ENCODE measurements around the gene GPR55. TPM values are rescaled to one million over a fixed set of nuclear protein-coding genes. Genes with fewer than 3 reads are reported as not detected.

The GPR55 gene
- total RNA-seq, 1 experiment from 2014 or later, result not detected

- Histone ChIP-seq H3K4me2 (ENCODE audit: low read length) (no peak overlapping the region), H3K36me3 (ENCODE audit: control insufficient read depth in 1 of 2, insufficient read depth in 2 of 2, low read length in 2 of 2) (no peaks in the 10 kb centered on the region), H3K9ac (ENCODE audit: low read length) (no peak overlapping the region), H3K4me3 (replicated peaks in 1 of 2; ENCODE audit: low read depth in 1 of 2, low read length in 2 of 2) (no peak overlapping the region), H3K79me2 (ENCODE audit: insufficient read depth, low read length) (no peaks in the 10 kb centered on the region), H3K9me2 (ENCODE audit: insufficient read depth) (no peaks in the 10 kb centered on the region), H4K20me1 (ENCODE audit: insufficient read depth) (no peaks in the 10 kb centered on the region), H3K4me1 (ENCODE audit: control insufficient read depth in 1 of 2, insufficient read depth in 2 of 2, low read length in 2 of 2) (peaks cover 21 to 32% of the 10 kb centered on the region in 2 experiments), H3K27me3 (ENCODE audit: insufficient read depth, low read length) (peaks cover 29% of the 10 kb centered on the region; the same call in 1 of the 2 replicates), H3K27ac (ENCODE audit: low read depth, low read length) (no peak overlapping the region), H2AFZ (ENCODE audit: low read depth, low read length, poor library complexity, severe bottlenecking) (no peak overlapping the region), H3K9me3 (ENCODE audit: control insufficient read depth in 1 of 2, insufficient read depth in 1 of 2, low read depth in 1 of 2, low read length in 2 of 2) (no peaks in the 10 kb centered on the region)
- ChIA-PET POLR2A (no interaction called here), CTCF (interaction anchor here (0.6 to 3.7 kb wide), 5 partner anchors 11 to 149 kb away, joined by 3 to 28 read pairs (median 4); no protein-coding TSS in a partner anchor), RAD21 (ENCODE audit: low non-redundant PET in 1 of 2, low total read pairs in 2 of 2, uncharacterized antibody in 2 of 2, unreplicated experiment in 2 of 2) (interaction anchor here in 1 of 2 experiments (1.0 kb wide), 1 partner anchor 84 kb away, joined by 3 read pairs; no protein-coding TSS in a partner anchor)
- ATAC-seq (no peak), DNase-seq (ENCODE audit: low read depth, low spot score) (no peak)
- intact Hi-C loops (cut with micrococcal nuclease), result loop anchor here (2.0 kb wide), 1 partner anchor 549 kb away; no protein-coding TSS in a partner anchor
- no TSS peak for BruUV-seq (replicated peaks)
- TF ChIP-seq EZH2 (IDR thresholded peaks at IDR 0.05), result no peak
- TF ChIP-seq RAD21 (IDR thresholded peaks at IDR 0.05; ENCODE audit: low read depth), result no peak
- no peak for TF ChIP-seq TCF7L2 (IDR thresholded peaks at IDR 0.05; ENCODE audit: borderline replicate concordance, extremely low read depth, insufficient read depth, insufficient read length)
- TF ChIP-seq MAX (IDR thresholded peaks at IDR 0.05), result no peak
- no peak for TF ChIP-seq POLR2A (IDR thresholded peaks at IDR 0.05; ENCODE audit: borderline replicate concordance, extremely low read depth, insufficient read depth, insufficient read length)
Observed at GRCh38 chr2:230903231-230904150, 21.6 kb downstream of the GPR55 start.

GRCh38 chr2:230902180-230902899 lies 22.7 kb downstream of the GPR55 start:
- CTCF ChIA-PET, result interaction anchor here (1.4 to 3.7 kb wide), 3 partner anchors 78 to 151 kb away, joined by 4 to 28 read pairs (median 13); no protein-coding TSS in a partner anchor
- no peak overlapping the region for H3K4me2 ChIP-seq (ENCODE audit: low read length)
- H3K9me3 ChIP-seq (ENCODE audit: control insufficient read depth in 1 of 2, insufficient read depth in 1 of 2, low read depth in 1 of 2, low read length in 2 of 2), result no peaks in the 10 kb centered on the region
- POLR2A ChIA-PET, result no interaction called here
- RAD21 ChIA-PET (ENCODE audit: low non-redundant PET in 1 of 2, low total read pairs in 2 of 2, uncharacterized antibody in 2 of 2, unreplicated experiment in 2 of 2), result interaction anchor here in 1 of 2 experiments (1.0 kb wide), 1 partner anchor 85 kb away, joined by 3 read pairs; no protein-coding TSS in a partner anchor
- H4K20me1 ChIP-seq (ENCODE audit: insufficient read depth), result no peaks in the 10 kb centered on the region
- H3K27ac ChIP-seq (ENCODE audit: low read depth, low read length), result no peak overlapping the region
- peaks cover 33% of the 10 kb centered on the region; the same call in 1 of the 2 replicates for H3K27me3 ChIP-seq (ENCODE audit: insufficient read depth, low read length)
- peak; percentile 73 for ATAC-seq
- intact Hi-C loops (cut with micrococcal nuclease), result loop anchor here (1.0 to 2.0 kb wide), 3 partner anchors 85 to 550 kb away; no protein-coding TSS in a partner anchor
- H3K9me2 ChIP-seq (ENCODE audit: insufficient read depth), result no peaks in the 10 kb centered on the region
- H2AFZ ChIP-seq (ENCODE audit: low read depth, low read length, poor library complexity, severe bottlenecking), result no peak overlapping the region
- no peak overlapping the region for H3K4me3 ChIP-seq (replicated peaks in 1 of 2; ENCODE audit: low read depth in 1 of 2, low read length in 2 of 2)
- no peaks in the 10 kb centered on the region for H3K79me2 ChIP-seq (ENCODE audit: insufficient read depth, low read length)
- no TSS peak for BruUV-seq (replicated peaks)
- H3K9ac ChIP-seq (ENCODE audit: low read length), result no peak overlapping the region
- H3K4me1 ChIP-seq (ENCODE audit: control insufficient read depth in 1 of 2, insufficient read depth in 2 of 2, low read length in 2 of 2), result peaks cover 15 to 22% of the 10 kb centered on the region in 2 experiments
- no peaks in the 10 kb centered on the region for H3K36me3 ChIP-seq (ENCODE audit: control insufficient read depth in 1 of 2, insufficient read depth in 2 of 2, low read length in 2 of 2)
- DNase-seq (ENCODE audit: low read depth, low spot score), result peak; percentile 54
- TF ChIP-seq POLR2AphosphoS5 (IDR thresholded peaks at IDR 0.05; ENCODE audit: low read depth, low read length), result no peak
- TF ChIP-seq ZFX (IDR thresholded peaks at IDR 0.05), result no peak
- TF ChIP-seq POLR2A (IDR thresholded peaks at IDR 0.05; ENCODE audit: borderline replicate concordance, extremely low read depth, insufficient read depth, insufficient read length), result no peak
- TF ChIP-seq YY1 (IDR thresholded peaks at IDR 0.05; ENCODE audit: extremely low read depth, insufficient replicate concordance, low read depth, low read length), result peak; percentile 21
- no peak for TF ChIP-seq ZBTB33 (IDR thresholded peaks at IDR 0.05; ENCODE audit: extremely low read depth, insufficient replicate concordance, low read length)
- no peak for TF ChIP-seq ELF1 (IDR thresholded peaks at IDR 0.05; ENCODE audit: borderline replicate concordance, low read depth)
- no peak for TF ChIP-seq MAX (IDR thresholded peaks at IDR 0.05)
- no peak for TF ChIP-seq EZH2 (IDR thresholded peaks at IDR 0.05)
- TF ChIP-seq EZH2phosphoT487 (IDR thresholded peaks at IDR 0.05; ENCODE audit: borderline replicate concordance), result no peak
- TF ChIP-seq CBX3 (IDR thresholded peaks at IDR 0.05; ENCODE audit: low read depth), result no peak
- no peak for TF ChIP-seq CEBPB (IDR thresholded peaks at IDR 0.05; ENCODE audit: low read depth)
- TF ChIP-seq RAD21 (IDR thresholded peaks at IDR 0.05; ENCODE audit: low read depth), result peak; percentile 95

Measured in HCT116 (cell line).